ENCODE results near the gene CCT3.
"Not testable (repeated sequence)": the region's sequence is repeated elsewhere in the genome, so short reads cannot be mapped to it uniquely, and the experiment has no call there.

The CCT3 gene

DNA sequence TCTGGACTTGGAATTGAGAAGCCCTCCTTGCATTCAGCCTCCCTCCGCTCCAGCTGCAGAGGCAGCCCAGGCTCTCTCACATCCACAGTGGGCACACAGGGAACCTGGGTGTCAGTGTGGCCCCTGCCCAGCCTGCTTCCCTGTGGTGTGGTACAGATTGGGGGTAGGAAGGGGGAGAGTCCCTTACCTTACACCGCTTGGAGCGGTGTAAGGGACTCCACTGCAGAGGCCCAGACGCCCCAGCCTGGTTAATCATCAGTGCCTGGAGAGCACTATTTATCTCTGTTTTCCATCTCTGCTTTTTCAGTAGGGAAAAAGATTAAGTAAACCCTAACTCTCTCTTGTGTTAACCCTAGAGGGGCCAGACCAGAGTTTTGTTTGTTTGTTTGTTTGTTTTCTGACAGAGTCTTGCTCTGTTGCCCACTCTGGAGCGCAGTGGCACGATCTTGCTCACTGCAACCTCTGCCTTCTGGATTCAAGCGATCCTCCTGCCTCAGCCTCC lies 30.1 kb upstream of the CCT3 start:
- no peak for DNase-seq

DNA sequence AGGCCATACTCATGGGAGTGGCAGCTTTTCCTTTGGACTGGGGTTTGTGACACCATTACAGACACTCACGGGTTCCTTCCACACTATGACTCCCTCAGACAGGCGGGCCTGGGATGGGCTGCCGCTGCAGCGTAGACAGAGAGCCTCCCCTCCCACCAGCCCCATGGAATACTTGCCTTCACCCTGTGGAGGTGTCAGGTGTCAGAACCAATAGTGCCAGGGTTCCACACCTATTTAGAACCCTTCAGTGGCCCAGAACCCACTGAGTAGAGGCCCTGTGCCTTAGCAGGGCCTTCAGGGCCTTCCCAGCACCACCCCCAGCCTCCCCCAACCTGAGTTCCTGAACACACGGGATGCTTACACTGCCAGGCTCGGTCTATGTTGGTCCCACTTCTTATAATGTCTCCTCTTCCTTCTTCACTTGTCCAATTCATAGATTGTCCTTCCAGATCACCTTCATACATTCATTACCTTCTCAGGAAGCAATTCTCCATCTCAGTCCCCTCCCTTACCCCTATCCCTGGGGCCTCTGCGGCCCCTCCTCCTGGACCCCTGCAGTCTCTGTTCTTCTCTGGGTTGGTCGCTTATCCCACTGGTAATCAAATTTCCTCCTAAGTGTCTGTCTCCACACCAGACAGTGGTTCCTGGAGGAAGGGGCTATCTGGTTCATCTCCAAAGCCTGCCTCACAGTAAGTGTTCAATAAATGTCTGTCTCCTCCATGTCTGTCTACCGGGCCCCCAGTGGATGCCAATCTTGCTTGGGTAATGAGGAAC lies 29.5 kb upstream of the CCT3 start:
- no peak for DNase-seq

DNA sequence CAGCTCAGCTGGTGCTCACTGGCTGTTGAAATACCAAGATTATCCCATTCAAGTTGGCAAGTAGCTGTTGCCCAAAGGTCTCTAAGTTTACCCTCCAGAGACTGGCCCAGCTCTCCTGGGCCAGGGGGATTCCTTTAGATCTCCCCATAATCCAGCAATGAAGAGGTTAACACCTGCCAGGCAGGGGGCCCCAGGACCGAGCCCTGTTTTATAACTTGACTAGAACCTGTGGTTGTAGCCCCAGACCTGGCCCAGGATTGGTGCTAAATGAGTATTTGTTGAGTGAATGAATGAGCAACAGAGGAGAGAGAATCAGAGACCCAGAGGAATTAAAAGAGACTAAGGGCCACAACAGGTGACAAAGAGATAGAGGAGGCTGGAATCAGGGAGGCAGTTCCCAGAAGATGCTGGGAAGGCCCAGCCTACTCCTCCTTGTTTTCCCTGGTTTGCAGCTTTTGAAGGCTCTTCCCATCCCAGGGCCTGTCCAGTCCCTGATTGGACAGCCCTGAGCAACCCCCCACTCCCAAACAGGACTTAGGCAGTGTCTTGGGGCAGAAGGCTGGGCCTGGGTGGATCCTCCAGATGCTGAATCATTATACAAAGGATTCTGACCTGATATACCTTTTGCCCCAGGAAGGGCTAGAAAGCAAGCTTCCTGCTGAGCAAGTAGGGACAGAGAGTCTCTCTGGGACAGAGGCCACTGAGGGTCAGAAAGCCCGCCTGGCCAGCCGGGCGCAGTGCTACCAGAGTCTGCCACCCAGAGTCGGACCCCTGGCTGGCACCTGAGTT lies 28.5 kb upstream of the CCT3 start:
- no peak for DNase-seq

DNA sequence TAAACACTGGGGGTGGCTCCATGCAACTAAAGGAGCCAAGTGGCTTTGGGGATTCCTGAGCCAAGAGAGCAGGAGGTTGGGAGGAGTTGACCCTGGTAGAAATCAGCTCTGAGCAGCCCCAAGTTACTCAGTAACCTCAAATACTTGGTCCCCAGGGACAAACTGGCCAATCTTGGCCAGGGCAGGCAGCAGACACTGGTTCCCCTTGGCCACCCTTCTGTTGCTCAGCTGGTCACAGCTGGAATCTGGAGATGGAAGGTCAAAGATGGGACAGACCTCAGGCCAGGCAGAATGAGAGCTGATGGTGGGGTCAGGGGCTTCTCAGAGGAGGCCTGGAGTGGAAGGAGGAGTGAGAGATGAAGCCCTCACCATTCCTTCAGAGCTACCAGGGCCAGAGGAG lies 27.7 kb upstream of the CCT3 start:
- DNase-seq, result no peak

DNA sequence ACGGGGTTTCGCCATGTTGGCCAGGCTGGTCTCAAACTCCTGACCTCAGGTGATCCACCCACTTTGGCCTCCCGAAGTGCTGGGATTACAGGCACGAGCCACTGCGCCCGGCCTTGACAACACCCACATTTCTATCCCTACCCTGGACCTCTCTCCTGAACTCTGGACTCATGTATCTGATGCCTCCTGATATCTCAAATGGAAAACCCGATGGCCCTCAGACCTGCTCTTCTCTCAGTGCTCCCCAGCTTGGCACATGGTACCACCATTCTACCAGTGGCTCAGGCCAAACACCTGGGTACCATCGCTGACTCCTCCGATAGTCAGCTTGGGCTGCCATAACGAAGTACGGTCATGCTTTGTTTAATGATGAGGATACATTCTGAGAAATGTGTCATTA lies 22.4 kb upstream of the CCT3 start:
- DNase-seq, result no peak

DNA sequence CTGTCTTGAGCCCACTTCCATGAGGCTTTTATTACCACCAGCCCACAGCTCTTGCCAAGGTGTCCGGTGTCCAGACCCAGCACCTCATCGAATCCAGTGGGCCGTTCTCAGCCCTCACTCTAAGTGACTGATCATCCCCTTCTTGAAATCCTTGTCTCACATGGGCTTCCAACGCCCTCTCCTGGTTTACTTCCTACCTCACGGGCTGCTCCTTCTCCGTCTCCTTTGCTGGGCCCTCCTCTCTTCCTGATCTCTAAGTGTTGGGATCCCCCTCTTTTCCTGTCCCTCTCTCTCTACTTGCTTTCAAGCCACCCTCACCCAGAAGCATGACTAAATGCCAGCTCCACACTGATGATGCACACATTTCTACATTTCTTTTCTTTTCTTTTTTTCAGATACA lies 21.9 kb upstream of the CCT3 start:
- DNase-seq, result no peak

DNA sequence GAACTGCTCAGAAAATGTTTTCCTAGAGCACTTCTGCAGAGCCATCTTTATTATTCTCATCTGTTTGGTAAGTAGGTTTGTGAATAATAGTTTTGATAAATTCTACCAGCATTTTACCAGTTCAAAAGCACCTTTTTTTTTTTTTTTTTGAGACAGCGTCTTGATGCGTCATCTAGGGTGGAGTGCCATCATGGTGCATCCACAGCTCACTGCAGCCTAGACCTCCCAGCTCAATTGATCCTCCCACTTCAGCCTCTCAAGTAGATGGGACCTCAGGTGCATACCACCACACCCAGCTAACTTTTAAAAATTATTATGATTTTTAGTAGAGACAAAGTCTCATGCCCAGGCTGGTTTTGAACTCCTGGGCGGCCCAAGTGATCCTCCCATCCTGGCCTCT lies 21.2 kb upstream of the CCT3 start:
- DNase-seq, result no peak

DNA sequence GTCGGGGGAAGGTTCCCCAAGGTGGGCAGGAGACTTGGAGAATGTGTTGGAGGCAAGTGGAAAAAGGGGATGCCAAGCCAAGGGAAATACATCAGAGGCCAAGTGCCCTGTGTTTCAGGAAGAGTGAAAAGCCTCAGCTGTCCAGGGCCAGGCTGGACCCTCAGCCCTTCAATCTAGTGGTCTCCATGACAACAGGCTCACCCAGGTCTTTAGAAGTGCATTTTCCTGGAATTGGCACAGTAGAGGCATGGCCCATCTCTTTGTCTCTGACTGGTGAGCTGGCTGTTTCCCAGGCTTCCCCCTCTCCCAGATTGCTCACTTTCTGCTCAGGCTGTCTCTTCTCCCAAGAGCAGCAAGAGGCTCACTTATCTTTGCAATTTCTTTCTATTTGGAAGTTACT lies 20.5 kb upstream of the CCT3 start:
- DNase-seq, result no peak

DNA sequence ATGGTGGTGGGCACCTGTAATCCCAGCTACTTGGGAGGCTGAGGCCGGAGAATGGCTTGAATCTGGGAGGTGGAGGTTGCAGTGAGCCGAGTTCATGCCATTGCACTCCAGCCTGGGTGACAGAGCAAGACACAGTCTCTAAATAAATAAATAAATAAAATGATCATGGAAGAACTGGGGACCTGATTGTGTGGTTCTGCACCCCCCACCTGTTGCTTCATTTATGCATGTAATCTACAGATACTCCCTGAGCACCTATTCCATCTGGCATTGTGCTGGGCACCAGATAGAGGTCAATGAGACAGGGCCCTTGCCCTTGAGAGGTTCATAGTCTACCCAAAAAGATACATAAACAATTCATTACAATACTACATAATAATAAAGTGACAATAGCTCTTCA lies 19.9 kb upstream of the CCT3 start:
- DNase-seq, result no peak

DNA sequence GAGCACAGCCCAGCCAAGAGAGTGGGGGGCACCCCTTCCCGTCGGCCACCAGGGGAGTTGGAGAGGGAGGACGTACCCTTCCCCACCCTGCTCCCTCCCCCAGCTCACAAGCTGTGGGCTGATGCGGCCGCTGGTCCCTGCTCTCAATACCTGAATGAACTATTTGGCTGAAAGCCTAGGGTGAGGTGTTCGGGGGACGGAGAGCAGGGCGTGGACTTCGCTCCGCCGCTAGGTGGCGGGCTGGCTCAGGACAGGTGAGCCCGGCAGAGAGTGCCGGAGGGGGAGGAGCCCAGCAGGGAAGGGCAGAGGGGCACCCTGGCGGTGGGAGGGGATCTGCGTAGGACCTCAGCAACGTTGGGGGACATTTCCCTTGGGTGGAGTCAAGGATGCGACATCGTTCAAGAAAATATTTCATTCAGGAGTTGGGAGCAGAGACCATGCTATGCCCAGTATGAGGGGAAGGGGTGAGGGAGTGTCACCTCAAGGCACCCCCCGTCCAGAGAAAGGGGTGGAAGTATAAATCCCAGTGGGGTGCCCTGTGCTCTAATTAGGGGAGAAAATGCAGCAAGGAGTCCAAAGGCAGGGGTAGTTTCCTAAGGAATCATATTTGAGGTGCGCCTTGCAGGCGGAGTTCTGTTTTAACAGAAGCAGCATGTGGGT lies 18.9 kb upstream of the CCT3 start:
- DNase-seq, result peak; percentile 69

DNA sequence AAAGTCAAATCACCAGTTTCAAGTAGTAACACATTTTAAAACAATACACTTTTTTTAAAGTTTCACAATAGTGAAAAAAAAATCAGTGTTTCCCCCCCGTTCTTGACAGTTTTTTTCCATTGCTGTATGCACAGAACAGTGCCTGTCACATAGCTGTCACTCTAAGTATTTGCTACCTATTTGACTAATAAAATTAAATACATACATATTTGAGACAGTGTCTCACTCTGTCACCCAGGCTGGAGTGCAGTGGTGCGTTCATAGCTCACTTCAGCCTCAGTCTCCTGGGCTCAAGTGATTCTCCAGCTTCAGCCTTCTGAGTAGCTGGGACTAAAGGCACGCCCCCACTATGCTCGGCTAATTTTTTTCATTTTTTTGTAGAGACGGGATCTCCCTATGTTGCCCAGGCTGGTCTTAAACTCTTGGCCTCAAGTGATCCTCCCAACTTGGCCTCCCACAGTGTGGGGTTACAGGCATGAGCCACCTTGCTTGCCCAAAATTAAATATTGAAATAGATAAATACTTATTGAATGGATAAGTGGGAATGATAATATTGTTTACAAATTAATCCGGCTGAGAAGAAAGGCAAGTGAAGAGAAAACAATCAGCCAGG lies 18.3 kb upstream of the CCT3 start:
- no peak for DNase-seq

DNA sequence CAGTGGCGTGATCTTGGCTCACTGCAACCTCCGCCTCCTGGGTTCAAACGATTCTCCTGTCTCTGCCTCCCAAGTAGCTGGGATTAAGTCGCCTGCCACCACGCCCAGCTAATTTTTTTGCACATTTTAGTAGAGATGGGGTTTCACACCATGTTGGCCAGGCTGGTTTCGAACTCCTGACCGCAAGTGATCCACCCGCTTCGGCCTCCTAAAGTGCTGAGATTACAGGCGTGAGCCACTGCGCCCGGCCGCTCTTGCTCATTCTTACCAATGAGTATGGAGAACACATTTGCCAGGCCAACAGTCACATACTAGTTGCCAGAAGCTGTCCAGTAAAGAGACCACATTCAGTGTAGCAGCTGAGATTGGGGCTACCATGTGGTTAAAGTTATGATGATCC lies 14.4 kb upstream of the CCT3 start:
- not testable (repeated sequence) for DNase-seq

DNA sequence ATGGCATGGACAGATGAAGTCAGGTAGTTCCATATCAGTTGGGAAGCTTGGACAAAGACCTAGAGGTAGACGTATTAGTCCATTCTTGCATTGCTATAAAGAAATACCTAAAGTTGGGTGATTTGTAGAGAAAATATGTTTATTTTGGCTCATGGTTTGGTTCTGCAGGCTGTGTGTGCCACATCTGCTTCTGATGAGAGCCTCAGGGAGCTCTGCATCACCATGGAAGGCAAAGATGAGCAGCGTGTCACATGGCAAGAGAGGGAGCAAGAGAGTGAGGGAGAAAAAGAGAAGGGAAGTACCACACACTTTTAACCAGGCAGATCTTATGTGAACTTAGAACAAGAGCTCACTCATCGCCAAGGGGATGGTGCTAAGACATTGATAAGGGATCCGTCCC lies 9.2 kb upstream of the CCT3 start:
- no peak for DNase-seq

DNA sequence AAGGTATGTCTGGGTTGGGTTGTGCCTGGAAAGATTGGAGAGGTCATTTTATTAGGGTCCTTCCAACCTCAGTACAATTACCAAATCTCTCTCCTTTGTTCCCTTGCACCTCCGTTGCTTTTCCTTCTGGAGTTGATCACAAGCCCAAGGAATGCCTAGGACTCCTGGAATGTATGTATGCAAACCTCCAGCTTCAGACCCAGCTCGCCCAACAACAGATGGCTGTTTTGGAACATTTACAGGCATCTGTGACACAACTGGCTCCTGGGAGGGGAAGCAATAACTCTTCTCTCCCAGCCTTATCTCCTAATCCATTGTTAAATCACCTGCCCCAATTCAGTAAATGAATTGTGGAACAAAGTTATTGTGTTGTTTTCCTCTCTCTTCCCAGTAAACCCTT lies 8.5 kb upstream of the CCT3 start:
- no peak for DNase-seq

DNA sequence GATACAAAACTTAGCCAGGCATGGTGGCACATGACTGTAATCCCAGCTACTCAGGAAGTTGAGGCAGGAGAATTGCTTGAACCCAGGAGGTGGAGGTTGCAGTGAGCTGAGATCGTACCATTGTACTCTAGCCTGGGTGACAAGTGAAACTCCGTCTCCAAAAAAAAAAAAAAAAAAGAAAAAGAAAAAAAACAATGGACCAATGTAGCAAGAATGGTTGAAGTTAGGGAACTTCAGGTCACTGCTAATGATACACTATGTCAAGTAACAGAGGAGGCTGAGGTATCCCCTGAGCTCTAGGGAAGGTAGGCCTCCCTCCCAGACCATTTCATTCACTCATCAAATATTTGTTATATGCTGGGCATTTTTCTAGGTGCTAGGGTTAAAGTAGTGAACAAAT lies 7.9 kb upstream of the CCT3 start:
- DNase-seq, result not testable (repeated sequence)

DNA sequence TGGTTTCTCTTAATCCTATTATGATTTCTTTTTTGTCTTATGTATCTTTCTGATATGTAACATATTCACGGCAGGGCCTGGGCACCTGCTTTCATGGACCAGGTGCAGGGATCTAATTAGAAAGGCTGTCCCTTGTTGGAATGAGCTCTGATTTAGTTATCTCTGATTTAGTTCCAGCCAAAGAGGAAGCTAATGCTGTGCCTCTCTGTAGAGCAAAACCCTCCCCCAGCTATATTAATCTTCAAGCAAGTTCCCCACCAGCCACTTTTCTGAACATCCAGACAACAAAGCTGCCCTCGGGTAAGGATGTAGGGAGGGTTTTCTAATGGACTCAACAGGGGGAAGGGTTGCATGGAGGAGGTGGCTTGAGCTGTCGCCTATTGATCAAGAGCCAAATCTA lies 6.3 kb upstream of the CCT3 start:
- no peak for DNase-seq

DNA sequence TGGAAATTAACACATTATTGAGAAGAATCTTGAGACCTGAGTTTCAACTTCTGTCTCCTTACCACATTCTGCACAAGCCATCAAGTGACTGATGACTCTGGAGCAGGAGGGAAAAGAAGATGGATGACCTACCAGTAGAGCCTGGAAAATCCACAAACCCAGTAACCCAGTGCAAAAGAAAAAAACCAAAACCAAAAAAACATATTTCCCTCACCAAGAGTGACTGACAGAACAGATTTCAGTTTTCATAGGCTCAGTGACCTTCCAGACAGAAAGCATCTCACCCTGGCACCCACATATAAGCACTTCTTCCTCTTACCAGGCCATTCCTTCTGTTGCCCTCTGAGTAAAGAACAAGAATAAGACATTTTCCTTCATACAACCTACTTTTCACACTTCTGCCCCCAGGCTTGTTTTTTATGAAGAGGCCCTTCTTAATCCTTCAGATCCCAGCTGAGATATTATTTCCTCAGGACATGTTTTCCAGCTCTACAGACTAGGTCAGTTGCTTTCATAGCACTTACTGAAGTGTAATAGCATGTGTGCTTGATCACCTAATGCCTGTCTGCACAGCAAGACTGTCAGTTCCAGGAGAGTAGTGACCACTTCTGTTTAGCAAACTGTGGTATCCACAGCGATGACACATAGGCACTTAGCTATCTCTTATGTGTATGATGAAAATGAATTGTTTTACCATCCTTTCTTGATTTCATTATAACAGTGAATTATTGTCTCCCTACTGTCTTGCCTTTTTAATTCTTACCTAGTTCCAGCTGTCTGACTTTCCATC lies 4.3 kb upstream of the CCT3 start:
- no peak for DNase-seq

DNA sequence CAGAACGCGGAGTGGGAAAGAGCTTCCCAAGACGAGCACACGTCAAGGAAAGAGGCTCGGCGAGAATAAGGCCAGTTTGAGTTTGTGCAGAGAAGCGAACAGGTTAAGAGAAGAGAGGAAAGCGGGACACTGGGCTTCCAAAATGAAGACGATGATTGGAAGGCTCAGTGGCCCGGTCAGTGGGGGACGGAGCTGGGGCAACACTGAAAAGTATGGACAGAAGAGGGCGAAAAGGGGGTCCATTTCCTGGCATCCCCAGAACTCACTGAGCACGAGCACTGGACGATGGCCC lies 258 bp downstream of the CCT3 start:
- no peak for DNase-seq

DNA sequence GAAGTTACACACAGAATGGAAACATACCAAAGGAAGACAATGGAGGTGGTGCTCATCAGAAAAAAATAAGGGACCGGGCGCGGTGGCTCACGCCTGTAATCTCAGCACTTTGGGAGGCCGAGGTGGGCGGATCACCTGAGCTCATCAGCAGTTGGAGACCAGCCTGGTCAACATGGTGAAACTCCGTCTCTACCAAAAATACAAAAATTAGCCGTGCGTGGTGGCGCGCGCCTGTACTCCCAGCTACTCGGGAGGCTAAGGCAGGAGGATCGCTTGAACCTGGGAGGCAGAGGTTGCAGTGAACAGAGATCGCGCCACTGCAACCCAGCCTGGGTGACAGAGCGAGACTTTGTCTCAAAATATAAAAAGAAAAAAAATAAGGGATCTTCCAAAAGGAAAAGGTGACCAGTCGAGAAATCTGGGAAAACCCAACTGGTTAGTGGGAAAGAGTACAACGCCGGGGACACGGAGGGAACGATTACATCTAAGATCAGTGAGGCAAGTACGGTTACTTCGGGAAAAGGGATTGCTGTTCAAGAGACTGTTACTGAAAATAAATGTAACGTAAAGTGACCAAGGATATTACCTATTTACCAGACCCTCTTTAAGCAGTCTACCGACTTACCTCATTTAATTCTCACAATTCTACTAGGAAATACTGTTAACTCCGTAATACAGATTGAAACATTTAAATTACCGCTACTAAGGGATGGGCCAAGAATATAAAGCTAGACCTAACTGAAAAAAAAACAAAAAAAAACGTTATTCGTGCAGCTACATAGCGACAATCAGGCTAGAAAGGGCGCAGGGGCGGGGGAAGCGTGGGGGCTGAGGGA lies 822 bp downstream of the CCT3 start:
- no peak for DNase-seq

DNA sequence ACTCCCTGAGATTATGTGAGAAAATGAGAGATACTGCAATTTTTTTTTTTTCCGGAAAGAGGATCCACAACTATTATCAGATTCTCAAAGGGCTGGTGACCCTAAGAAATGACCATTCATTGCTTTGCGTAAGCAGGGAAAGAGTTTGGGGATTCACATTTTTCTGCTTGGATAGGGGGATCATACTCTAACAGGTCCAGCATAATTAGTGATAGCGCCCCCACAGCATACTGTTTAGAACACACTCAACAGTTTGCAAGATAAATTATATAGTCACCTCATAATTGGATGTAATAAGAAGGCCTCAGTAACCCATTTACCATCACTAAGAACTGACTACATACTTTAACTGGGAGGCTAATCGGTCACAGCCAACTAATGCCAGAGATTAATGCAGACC lies 1.9 kb downstream of the CCT3 start:
- no peak for DNase-seq

DNA sequence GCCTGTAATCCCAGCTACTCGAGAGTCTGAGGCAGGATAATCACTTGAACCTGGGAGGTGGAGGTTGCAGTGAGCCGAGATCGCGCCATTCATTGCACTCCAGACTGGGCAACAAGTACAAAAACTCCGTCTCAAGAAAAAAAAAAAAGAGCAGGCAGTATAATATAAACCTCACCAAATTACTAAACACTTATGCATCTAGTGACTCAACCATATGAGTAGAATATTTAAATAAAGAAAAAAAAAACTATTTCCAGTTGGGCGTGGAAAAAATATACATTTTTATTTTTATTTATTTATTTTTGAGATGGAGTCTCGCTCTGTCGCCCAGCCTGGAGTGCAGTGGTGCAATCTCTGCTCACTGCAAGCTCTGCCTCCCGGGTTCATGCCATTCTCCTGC lies 14.9 kb downstream of the CCT3 start:
- not testable (repeated sequence) for DNase-seq

DNA sequence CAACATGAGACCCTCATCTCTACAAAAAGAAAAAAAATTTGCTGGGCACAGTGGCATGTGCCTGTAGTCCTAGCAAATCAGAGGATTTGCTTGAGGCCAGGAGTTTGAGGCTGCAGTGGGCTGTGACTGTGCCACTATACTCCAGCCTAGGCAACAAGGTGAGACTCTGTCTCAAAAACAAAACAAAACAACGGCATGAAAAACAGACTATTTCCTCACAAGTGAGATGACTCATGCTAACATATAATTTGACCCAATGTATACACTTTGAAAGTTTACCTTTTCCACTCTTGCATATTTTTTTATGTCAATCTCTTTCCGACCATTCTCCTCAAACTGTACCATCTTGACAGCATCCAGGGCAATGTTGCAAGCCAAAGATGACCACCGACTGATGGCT lies 17.5 kb downstream of the CCT3 start:
- no peak for DNase-seq
